HepG2 (cell line): ENCODE results near the gene SOSTDC1. TPM values are rescaled to one million over a fixed set of nuclear protein-coding genes. Genes with fewer than 3 reads are reported as not detected.

Experiments
- ATAC-seq: fragments of 200-7000 bp; cut with Tn5 transposase; 3 replicates; pipeline ENCODE4 v1.9.1; 2020; ENCODE audit warnings: mild to moderate bottlenecking, moderate library complexity
- BruUV-seq: library from RNA; stranded (reverse); fragments of 400-500 nt; replicated peaks from 2 replicates; lab custom pipeline; 2021; lab: Mats Ljungman, UMichigan
- CTCF ChIA-PET: fragments of 300-600 bp; formaldehyde crosslinking; extraction: SDS; loops from one replicate; lab custom pipeline; 2021; ENCODE audit warnings: low total read pairs, inconsistent platforms, low intra/inter-chr PET ratio; lab: Yijun Ruan, JAX
- POLR2A ChIA-PET: fragments of 350-600 bp; sonication (Branson Sonifier 250); formaldehyde crosslinking; loops from one replicate; lab custom pipeline; 2020; ENCODE audit warnings: antibody characterized with exemption, inconsistent platforms; lab: Yijun Ruan, JAX
- DNase-seq: peaks from one replicate; pipeline ENCODE4 v3.0.0-alpha.2; 2015; ENCODE audit warnings: low spot score
- FAIRE-seq: peaks from 3 replicates; lab custom pipeline; 2011; peaks lifted over from hg19 to GRCh38; lab: Jason Lieb, UNC
- H2AFZ ChIP-seq: one replicate; pipeline ENCODE4 v1.6.1; 2011; ENCODE audit warnings: low read length, inconsistent platforms
- H3K27ac ChIP-seq: fragments of 300-600 bp; 3 replicates; pipeline ENCODE4 v1.8.0; 2011; ENCODE audit warnings: mixed run types, mild to moderate bottlenecking, mixed read lengths, low read length, inconsistent platforms; ENCODE audit not compliant: insufficient read depth; ENCODE audit errors: extremely low read length
- H3K27me3 ChIP-seq, 2 experiments: fragments of 200-600 bp in 1 of 2; 2 replicates in 1 of 2; 3 replicates in 1 of 2; pipeline versions ENCODE4 v1.6.0 to v1.8.0; 2011; ENCODE audit warnings: low read length in 2 of 2, mild to moderate bottlenecking in 2 of 2, moderate library complexity in 2 of 2, inconsistent platforms in 1 of 2; ENCODE audit not compliant: insufficient read depth in 2 of 2, control insufficient read depth in 1 of 2
- H3K36me3 ChIP-seq, 2 experiments: fragments of 200-600 bp in 1 of 2; replicated peaks in 1 of 2; 2 replicates in 1 of 2; 3 replicates in 1 of 2; pipeline versions ENCODE4 v1.5.1 to v1.8.0; 2011; ENCODE audit warnings: low read length in 2 of 2, inconsistent platforms in 1 of 2; ENCODE audit not compliant: insufficient read depth in 2 of 2, control insufficient read depth in 1 of 2
- H3K4me1 ChIP-seq: 2 replicates; pipeline ENCODE4 v1.5.1; 2012; ENCODE audit warnings: low read length, inconsistent platforms; ENCODE audit not compliant: insufficient read depth
- H3K4me2 ChIP-seq: 2 replicates; pipeline ENCODE4 v1.6.0; 2011; ENCODE audit warnings: low read depth, low read length, inconsistent platforms
- H3K4me3 ChIP-seq, 3 experiments: fragments of 200-600 bp in 1 of 3; sonication (generic), shearing (Covaris generic) in 1 of 3; replicated peaks in 1 of 3; 2 replicates each; pipeline ENCODE4 v1.5.1; 2011 to 2016; ENCODE audit warnings: low read length in 3 of 3, inconsistent platforms in 2 of 3, low read depth in 2 of 3, mild to moderate bottlenecking in 2 of 3, control low read depth in 1 of 3, mixed read lengths in 1 of 3; ENCODE audit not compliant: insufficient read depth in 1 of 3
- H3K79me2 ChIP-seq: one replicate; pipeline ENCODE4 v1.6.1; 2011; ENCODE audit warnings: low read length, inconsistent platforms; ENCODE audit not compliant: insufficient read depth
- H3K9ac ChIP-seq: 2 replicates; pipeline ENCODE4 v1.6.0; 2011; ENCODE audit warnings: mild to moderate bottlenecking, low read depth, low read length, inconsistent platforms; ENCODE audit not compliant: insufficient read depth
- H3K9me3 ChIP-seq: 2 replicates; pipeline ENCODE4 v1.5.1; 2012; ENCODE audit warnings: mild to moderate bottlenecking, low read length
- H4K20me1 ChIP-seq: 2 replicates; pipeline ENCODE4 v1.6.0; 2011; ENCODE audit warnings: inconsistent platforms, mild to moderate bottlenecking, low read length, moderate library complexity; ENCODE audit not compliant: insufficient read depth
- CBX1 ChIP-seq: IDR thresholded peaks from one replicate; pipeline ENCODE4 v1.6.1; 2016; ENCODE audit warnings: antibody characterized with exemption, low read depth
- CENPT ChIP-seq: sonication (generic); formaldehyde crosslinking; IDR thresholded peaks from 2 replicates; pipeline ENCODE4 v1.8.0; 2022; ENCODE audit warnings: low read depth, mild to moderate bottlenecking, moderate library complexity, missing genetic modification reagents
- IKZF4 ChIP-seq: sonication (generic); formaldehyde crosslinking; IDR thresholded peaks from 2 replicates; pipeline ENCODE4 v1.5.1; 2020; ENCODE audit warnings: borderline replicate concordance, mild to moderate bottlenecking, low read depth, missing genetic modification reagents; ENCODE audit errors: not compliant biosample characterization
- KMT2B ChIP-seq: IDR thresholded peaks from 2 replicates; pipeline ENCODE4 v1.6.1; 2016; ENCODE audit warnings: missing genetic modification reagents, missing compliant biosample characterization
- PHF5A ChIP-seq: IDR thresholded peaks from one replicate; pipeline ENCODE4 v1.6.1; 2018; ENCODE audit warnings: low read depth, missing genetic modification reagents; ENCODE audit not compliant: unreplicated experiment
- ZBTB21 ChIP-seq: sonication (generic); formaldehyde crosslinking; IDR thresholded peaks from 2 replicates; pipeline ENCODE4 v1.4.0; 2020; ENCODE audit warnings: missing genetic modification reagents
- ZSCAN5A ChIP-seq: sonication (generic); formaldehyde crosslinking; IDR thresholded peaks from 2 replicates; pipeline ENCODE4 v1.8.0; 2022; ENCODE audit warnings: mild to moderate bottlenecking, missing genetic modification reagents, borderline replicate concordance
- in situ Hi-C: cut with HindIII; loops from 2 replicates; pipeline ENCODE4 v1.10.0; 2017; ENCODE audit warnings: low pct_unique_long_range_greater_than_20kb; ENCODE audit not compliant: extremely low pct_ligation_motif_present
- intact Hi-C: fragments of 100-400 bp; cut with micrococcal nuclease; formaldehyde crosslinking; loops from one replicate; pipeline ENCODE4 v1.10.0; 2022; ENCODE audit not compliant: unreplicated experiment
- polyA plus RNA-seq, 8 experiments: library from polyadenylated mRNA; depleted of rRNA in 3 of 8; stranded (reverse) in 7 of 8; unstranded in 1 of 8; fragments of >200 nt; fragmentation: Illumina TruSeq in 4 of 8; extraction: Trizol in 4 of 8; gene quantifications; 2 replicates each; pipeline versions ENCODE4 v1.2.1 to v1.2.3, GENCODE V29; 2011 to 2016; ENCODE audit warnings: low read depth in 4 of 8, missing spikeins in 1 of 8, mixed read lengths in 1 of 8; ENCODE audit not compliant: insufficient read depth in 1 of 8
- total RNA-seq, 5 experiments: library from RNA; depleted of rRNA; stranded (reverse); fragments of >200 nt; fragmentation: Illumina TruSeq; extraction: Trizol; gene quantifications; 2 replicates each; pipeline ENCODE4 v1.2.3, GENCODE V29; 2016; ENCODE audit warnings: low read depth in 1 of 5
- TF ChIP-seq, protein P1 (sequence below): sonication (generic); formaldehyde crosslinking; IDR thresholded peaks from 2 replicates; pipeline ENCODE4 v1.5.1; 2020; ENCODE audit warnings: missing genetic modification reagents, mild to moderate bottlenecking, borderline replicate concordance

SOSTDC1 gene
- total and polyA plus RNA-seq, 2 of the 13 experiments (the other 11 are each of a cell fraction or from before 2014, with no cell fraction given) = not detected

GRCh38 chr7:16465469-16466361 is at the start of gene SOSTDC1 (continued):
- TF ChIP-seq ZSCAN5A = no peak

DNA sequence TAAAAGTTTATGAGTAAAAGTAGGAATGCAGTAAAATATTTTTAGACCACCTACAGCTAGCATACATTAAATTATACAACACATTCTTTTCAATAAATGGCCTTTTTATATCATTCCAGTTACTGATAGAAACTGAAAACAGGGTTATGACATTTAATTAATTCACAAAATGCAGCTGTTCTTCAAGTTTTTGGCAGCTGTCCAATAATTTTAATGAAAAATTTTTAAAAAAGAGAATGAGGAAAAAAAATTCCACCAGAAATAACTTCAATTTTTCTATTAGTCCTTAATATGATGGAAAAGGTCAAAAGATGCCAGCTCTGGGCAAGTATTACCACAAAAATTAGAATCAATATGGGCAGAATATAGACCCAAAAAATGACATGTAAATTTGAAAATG is 49.2 kb upstream of the SOSTDC1 start:
- Histone ChIP-seq H3K27me3 (no peaks in the 10 kb centered on the region), H3K4me1 (no peaks in the 10 kb centered on the region), H3K4me2 (no peak overlapping the region), H4K20me1 (no peaks in the 10 kb centered on the region), H3K9me3 (no peaks in the 10 kb centered on the region), H3K79me2 (no peaks in the 10 kb centered on the region), H3K9ac (no peak overlapping the region), H3K4me3 (no peak overlapping the region), H3K27ac (no peak overlapping the region), H3K36me3 (no peaks in the 10 kb centered on the region), H2AFZ (no peak overlapping the region)
- TF ChIP-seq KMT2B (CRISPR knock-in tag) (no peak), CENPT (CRISPR knock-in tag) (no peak), CBX1 (no peak), ZBTB21 (CRISPR knock-in tag) (no peak), IKZF4 (CRISPR knock-in tag) (no peak), PHF5A (CRISPR knock-in tag) (no peak)
- TF ChIP-seq, protein P1, sequence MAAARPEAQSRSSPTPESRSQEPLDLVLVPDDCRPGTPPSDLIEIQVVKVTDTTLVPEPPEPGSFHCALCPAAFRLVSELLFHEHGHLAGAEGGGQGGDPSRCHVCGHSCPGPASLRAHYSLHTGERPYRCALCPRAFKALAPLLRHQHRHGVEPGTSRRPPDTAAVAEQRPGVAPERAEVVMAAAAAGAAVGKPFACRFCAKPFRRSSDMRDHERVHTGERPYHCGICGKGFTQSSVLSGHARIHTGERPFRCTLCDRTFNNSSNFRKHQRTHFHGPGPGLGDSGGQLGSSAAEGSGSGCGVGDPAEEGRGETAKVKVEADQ = no peak
- ChIA-PET CTCF (no interaction called here), POLR2A (no interaction called here)
- no peak for FAIRE-seq
- no TSS peak for BruUV-seq
- intact Hi-C loops = no loop called here
- no peak for DNase-seq
- in situ Hi-C loops = no loop called here
- ATAC-seq = no peak
